Parathyroid adenoma (tissue), 2 donors: ENCODE measurements around the gene ACVR1.

Experiments
- H2AFZ ChIP-seq: fragments of 300-600 bp; sonication (generic); one replicate; pipeline ENCODE4 v1.7.0; 2017; ENCODE audit warnings: antibody characterized with exemption, mild to moderate bottlenecking
- H3K27ac ChIP-seq: fragments of 300-600 bp; sonication (generic); one replicate; pipeline ENCODE4 v1.7.0; 2017
- H3K27me3 ChIP-seq: fragments of 300-600 bp; sonication (generic); one replicate; pipeline ENCODE4 v1.7.0; 2017; ENCODE audit warnings: low read length; ENCODE audit not compliant: control insufficient read depth, insufficient read depth
- H3K36me3 ChIP-seq: fragments of 300-600 bp; sonication (generic); one replicate; pipeline ENCODE4 v1.7.0; 2017; ENCODE audit warnings: low read length; ENCODE audit not compliant: control insufficient read depth, insufficient read depth
- H3K4me1 ChIP-seq: fragments of 300-600 bp; sonication (generic); one replicate; pipeline ENCODE4 v1.7.0; 2017; ENCODE audit warnings: control low read depth
- H3K4me2 ChIP-seq: fragments of 300-600 bp; sonication (generic); one replicate; pipeline ENCODE4 v1.7.0; 2017; ENCODE audit warnings: low read length
- H3K4me3 ChIP-seq: fragments of 300-600 bp; sonication (generic); one replicate; pipeline ENCODE4 v1.7.0; 2017; ENCODE audit warnings: low read depth, low read length
- H3K79me2 ChIP-seq: fragments of 300-600 bp; sonication (generic); one replicate; pipeline ENCODE4 v1.7.0; 2017; ENCODE audit warnings: control low read depth
- H3K9ac ChIP-seq: fragments of 300-600 bp; sonication (generic); one replicate; pipeline ENCODE4 v1.7.0; 2017; ENCODE audit warnings: mild to moderate bottlenecking
- H3K9me3 ChIP-seq: fragments of 300-600 bp; sonication (generic); one replicate; pipeline ENCODE4 v1.7.0; 2017; ENCODE audit warnings: low read length; ENCODE audit not compliant: control insufficient read depth
- CTCF ChIP-seq: fragments of 300-600 bp; sonication (generic); IDR thresholded peaks from one replicate; pipeline ENCODE4 v1.7.0; 2017; ENCODE audit warnings: antibody characterized with exemption, mild to moderate bottlenecking
- donor health status: primary hyperparathyroidism.

Gene ACVR1

GRCh38 chr2:157857881-157858280, 18.2 kb downstream of the ACVR1 start:
- Histone ChIP-seq H2AFZ (no peak overlapping the region), H3K36me3 (no peaks in the 10 kb centered on the region), H3K4me3 (no peak overlapping the region), H3K9me3 (no peaks in the 10 kb centered on the region), H3K27me3 (no peaks in the 10 kb centered on the region), H3K4me1 (no peaks in the 10 kb centered on the region), H3K79me2 (peaks cover 5% of the 10 kb centered on the region), H3K4me2 (no peak overlapping the region), H3K27ac (no peak overlapping the region), H3K9ac (no peak overlapping the region)
- TF ChIP-seq CTCF: no peak

- no peaks in the 10 kb centered on the region for H3K4me1 ChIP-seq
- TF ChIP-seq CTCF: no peak
- H3K9me3 ChIP-seq: no peaks in the 10 kb centered on the region
Observed at GRCh38 chr2:157856187-157856515, 20.0 kb downstream of the ACVR1 start.

GRCh38 chr2:157853820-157854219, 22.3 kb downstream of the ACVR1 start:
- Histone ChIP-seq H3K4me3 (no peak overlapping the region), H3K27me3 (no peaks in the 10 kb centered on the region), H3K9me3 (no peaks in the 10 kb centered on the region), H3K36me3 (no peaks in the 10 kb centered on the region), H3K9ac (no peak overlapping the region), H3K4me2 (no peak overlapping the region), H2AFZ (no peak overlapping the region), H3K4me1 (no peaks in the 10 kb centered on the region), H3K27ac (no peak overlapping the region), H3K79me2 (peaks cover 8% of the 10 kb centered on the region)
- no peak for TF ChIP-seq CTCF

More at GRCh38 chr2:157856187-157856515, 20.0 kb downstream of the ACVR1 start:
- Histone ChIP-seq H3K9ac (no peak overlapping the region), H2AFZ (no peak overlapping the region), H3K36me3 (no peaks in the 10 kb centered on the region), H3K27ac (no peak overlapping the region), H3K79me2 (peaks cover 5% of the 10 kb centered on the region), H3K4me2 (no peak overlapping the region), H3K4me3 (no peak overlapping the region), H3K27me3 (no peaks in the 10 kb centered on the region)

GRCh38 chr2:157853211-157853610, 22.9 kb downstream of the ACVR1 start:
- no peak overlapping the region for H3K4me2 ChIP-seq
- H3K79me2 ChIP-seq: peaks cover 8% of the 10 kb centered on the region
- H3K9ac ChIP-seq: no peak overlapping the region
- H3K36me3 ChIP-seq: no peaks in the 10 kb centered on the region
- no peaks in the 10 kb centered on the region for H3K9me3 ChIP-seq
- no peak overlapping the region for H2AFZ ChIP-seq
- H3K27ac ChIP-seq: no peak overlapping the region
- H3K27me3 ChIP-seq: no peaks in the 10 kb centered on the region
- no peaks in the 10 kb centered on the region for H3K4me1 ChIP-seq
- no peak for TF ChIP-seq CTCF
- no peak overlapping the region for H3K4me3 ChIP-seq

GRCh38 chr2:157849591-157849990, 26.5 kb downstream of the ACVR1 start:
- Histone ChIP-seq H3K4me1 (no peaks in the 10 kb centered on the region), H3K4me3 (no peak overlapping the region), H3K27me3 (no peaks in the 10 kb centered on the region), H3K9me3 (no peaks in the 10 kb centered on the region), H3K4me2 (no peak overlapping the region), H3K27ac (no peak overlapping the region), H3K9ac (no peak overlapping the region), H2AFZ (no peak overlapping the region), H3K79me2 (peaks cover 10% of the 10 kb centered on the region), H3K36me3 (no peaks in the 10 kb centered on the region)
- no peak for TF ChIP-seq CTCF
